H1 (cell line): ENCODE measurements around the gene SPATA31E1. TPM values are rescaled to one million over a fixed set of nuclear protein-coding genes. Genes with fewer than 3 reads are reported as not detected.

Experiments
- BCL11A ChIP-seq, 2 experiments: IDR thresholded peaks; one replicate each; pipeline ENCODE4 v1.6.1; 2011; ENCODE audit warnings: low read depth in 2 of 2, low read length in 2 of 2, mild to moderate bottlenecking in 2 of 2
- CHD2 ChIP-seq: IDR thresholded peaks from 2 replicates; pipeline ENCODE4 v1.6.1; 2012; ENCODE audit warnings: low read length, improper control_type of control experiment
- KDM4A ChIP-seq: IDR thresholded peaks from one replicate; pipeline ENCODE4 v1.7.1; 2012; ENCODE audit warnings: low read depth, mild to moderate bottlenecking, moderate library complexity, low read length, inconsistent platforms; ENCODE audit not compliant: severe bottlenecking
- POLR2AphosphoS5 ChIP-seq: IDR thresholded peaks from 2 replicates; pipeline ENCODE4 v1.6.1; 2011; ENCODE audit warnings: low read depth, low read length
- polyA plus RNA-seq, 7 experiments: library from polyadenylated mRNA; depleted of rRNA in 3 of 7; stranded (reverse) in 5 of 7; unstranded in 2 of 7; fragments of >200 nt in 5 of 7; fragments of 200-250 nt in 2 of 7; gene quantifications; 1 replicate in 5 of 7; 2 replicates in 1 of 7; 4 replicates in 1 of 7; pipeline versions ENCODE4 v1.2.1 to v1.2.3, GENCODE V29; 2011 to 2013; ENCODE audit warnings: missing spikeins in 2 of 7, mixed read lengths in 2 of 7
- total RNA-seq: library from RNA; stranded (reverse); fragmentation: NEBNext Ultra II Directional; extraction: Animal tissue kit (Norgen Biotek cat#: 25700); gene quantifications from 2 replicates; pipeline ENCODE4 v1.2.1, GENCODE V29; 2021

SPATA31E1 gene
- total and polyA plus RNA-seq, 2 of the 8 experiments (the other 6 are each of a cell fraction or from before 2014, with no cell fraction given), result 0.05 to 0.09 TPM

- no peak for TF ChIP-seq KDM4A
- no peak for TF ChIP-seq BCL11A (IDR thresholded peaks at IDR 0.05; ENCODE audit: low read depth in 2 of 2, low read length in 2 of 2)
- no peak for TF ChIP-seq POLR2AphosphoS5
- TF ChIP-seq CHD2, result no peak
Observed at GRCh38 chr9:87849144-87849758, 33.4 kb upstream of the SPATA31E1 start (continued).
